NCI-H146 treated with DMSO at 0.1 percent for 48 hours (cell line): ENCODE measurements around the gene CHMP6.

Experiments
- DNase-seq: peaks from one replicate; lab custom pipeline; 2025; ENCODE audit not compliant: unreplicated experiment; lab: John Stamatoyannopoulos, UW

The CHMP6 gene

DNA sequence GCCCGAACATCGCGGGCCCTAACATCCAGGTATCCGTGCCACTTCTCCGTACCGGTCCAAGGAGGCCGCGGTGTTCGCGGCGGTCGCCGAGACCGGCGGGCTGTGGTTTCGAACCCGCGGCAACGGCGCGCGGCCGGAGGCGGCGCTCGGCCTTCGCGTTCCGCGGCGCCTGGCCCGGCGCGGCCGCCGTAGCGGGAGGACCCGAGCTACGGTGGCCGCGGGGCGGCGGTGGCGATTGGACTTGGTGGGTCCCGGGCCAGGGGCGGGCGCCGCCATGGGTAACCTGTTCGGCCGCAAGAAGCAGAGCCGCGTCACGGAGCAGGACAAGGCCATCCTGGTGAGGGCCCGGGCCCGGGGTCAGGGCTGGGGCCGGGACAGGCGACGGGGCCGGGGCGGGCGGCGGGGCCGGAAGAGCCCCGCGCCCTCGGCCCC, at the start of gene CHMP6:
CHMP6 (plus strand) TSS at position 197 of the 432 bp plus-strand sequence; CDS start at position 275, 78 bp downstream.
- no peak for DNase-seq

- no peak for DNase-seq
These were observed 49.0 kb upstream of the CHMP6 start for GRCh38 chr17:80942423-80943345.

- no peak for DNase-seq
These were observed 48.1 kb upstream of the CHMP6 start for GRCh38 chr17:80943346-80944145.

DNA sequence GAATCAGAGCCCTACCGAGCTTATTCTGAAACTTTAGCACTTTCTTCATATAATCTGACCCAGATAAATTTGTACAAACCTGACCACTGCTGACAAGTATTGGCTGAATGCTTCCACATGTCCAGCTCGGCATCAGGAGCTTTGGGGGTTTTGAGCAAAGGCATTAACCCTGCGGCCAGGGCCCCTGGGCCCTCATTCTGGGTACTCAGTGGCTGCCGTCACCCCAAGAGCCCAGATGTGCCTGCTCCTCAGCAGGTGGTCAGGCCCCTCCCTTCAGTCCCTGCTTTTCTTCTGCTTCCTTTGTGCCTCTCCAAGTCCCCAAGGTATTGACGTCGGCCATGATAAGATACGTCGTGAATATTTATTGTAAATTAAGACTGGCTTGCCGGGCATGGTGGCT, 47.3 kb upstream of the CHMP6 start:
- no peak for DNase-seq

- DNase-seq, result no peak
These were observed 45.9 kb upstream of the CHMP6 start for GRCh38 chr17:80945736-80946135.

GRCh38 chr17:80946449-80946848, 45.2 kb upstream of the CHMP6 start:
- DNase-seq, result no peak

- DNase-seq, result no peak
These were observed 44.3 kb upstream of the CHMP6 start for GRCh38 chr17:80947200-80947940.

- DNase-seq, result no peak
These were observed 43.3 kb upstream of the CHMP6 start for GRCh38 chr17:80948019-80948975.

GRCh38 chr17:80948976-80949450, 42.6 kb upstream of the CHMP6 start:
- no peak for DNase-seq

- DNase-seq, result no peak
These were observed 41.9 kb upstream of the CHMP6 start for GRCh38 chr17:80949451-80950421.

- DNase-seq, result no peak
These were observed 41.0 kb upstream of the CHMP6 start for GRCh38 chr17:80950466-80951120.

DNA sequence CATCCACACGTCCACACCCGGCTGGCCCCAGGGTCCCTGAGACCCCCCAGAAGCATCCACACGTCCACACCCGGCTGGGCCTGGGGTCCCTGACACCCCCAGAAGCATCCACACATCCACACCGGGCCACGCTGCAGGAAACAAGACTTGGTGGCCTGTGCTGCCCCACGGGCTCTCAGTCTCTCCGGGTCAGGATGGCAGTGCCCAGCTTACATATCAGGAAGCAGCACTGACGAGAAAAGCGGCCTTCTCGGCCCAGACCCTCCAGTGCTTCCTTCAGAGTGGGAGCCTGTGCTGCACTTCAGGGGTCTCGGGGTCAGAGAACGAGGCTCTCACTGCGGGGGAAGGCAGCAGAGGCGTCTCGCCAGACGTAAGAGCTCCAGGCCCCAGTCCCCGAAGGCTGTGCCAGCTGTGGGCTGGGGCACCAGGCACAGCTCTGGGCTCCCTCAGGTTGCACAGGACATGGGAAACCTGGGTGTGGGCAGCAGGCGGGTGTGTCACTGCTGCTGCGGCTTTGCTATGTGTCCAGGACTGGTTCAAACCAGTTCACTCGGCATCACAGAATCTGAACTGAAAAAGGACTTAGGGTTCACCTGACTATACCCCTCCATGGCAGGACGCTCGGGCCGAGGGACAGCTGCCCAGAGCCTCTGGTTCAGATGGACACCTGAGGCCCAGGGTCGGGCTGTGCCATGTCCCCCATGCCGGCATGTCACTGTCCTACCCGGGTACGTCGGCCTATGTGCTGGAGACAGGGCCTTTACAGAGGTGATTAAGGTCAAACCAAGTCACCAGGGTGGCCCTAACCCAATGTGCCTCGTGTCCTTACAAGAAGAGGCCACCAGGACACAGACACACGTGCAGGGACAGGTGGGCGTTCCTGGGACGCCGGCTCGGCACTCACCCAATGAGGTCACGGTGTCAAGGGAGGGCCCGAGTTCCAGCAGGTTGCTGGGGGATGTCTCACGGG, 40.2 kb upstream of the CHMP6 start:
- no peak for DNase-seq

- no peak for DNase-seq
These were observed 39.4 kb upstream of the CHMP6 start for GRCh38 chr17:80952291-80952690.

DNA sequence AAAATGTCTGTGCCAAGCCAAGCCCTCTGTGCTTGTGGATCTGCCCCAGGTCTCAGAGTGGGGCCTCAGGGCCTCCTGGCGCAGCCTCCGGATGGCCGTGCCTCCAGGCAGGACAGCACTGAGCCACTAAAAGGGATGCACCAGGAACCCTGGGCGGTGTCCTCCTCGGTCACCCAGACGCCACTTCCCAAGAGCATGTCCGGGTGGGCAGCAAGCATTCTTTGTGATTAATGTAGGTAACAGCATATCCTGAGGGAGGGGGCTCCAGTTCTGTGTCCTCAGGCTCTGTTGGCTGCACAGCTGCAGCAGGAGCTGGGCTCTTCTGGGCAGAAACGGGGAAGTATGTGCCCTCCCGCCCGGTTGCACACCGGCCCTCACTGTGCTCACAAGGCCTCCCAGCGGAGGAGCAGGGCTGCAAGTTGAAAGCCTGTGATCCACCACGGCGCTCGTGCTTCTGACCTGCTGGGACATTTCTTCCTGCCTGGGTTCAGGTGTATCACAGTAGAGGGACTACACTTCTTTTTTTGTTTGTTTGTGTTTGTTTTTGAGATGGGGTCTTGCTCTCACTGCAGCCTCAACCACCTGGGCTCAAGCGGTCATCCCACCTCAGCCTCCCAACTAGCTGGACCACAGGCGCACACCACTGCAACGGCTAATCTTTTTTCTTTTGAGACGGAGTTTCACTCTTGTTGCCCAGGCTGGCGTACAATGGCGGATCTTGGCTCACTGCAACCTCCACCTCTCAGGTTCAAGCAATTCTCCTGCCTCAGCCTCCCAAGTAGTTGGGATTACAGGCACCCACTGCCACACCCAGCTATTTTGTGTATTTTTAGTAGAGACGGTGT, 37.9 kb upstream of the CHMP6 start:
- DNase-seq, result no peak

DNA sequence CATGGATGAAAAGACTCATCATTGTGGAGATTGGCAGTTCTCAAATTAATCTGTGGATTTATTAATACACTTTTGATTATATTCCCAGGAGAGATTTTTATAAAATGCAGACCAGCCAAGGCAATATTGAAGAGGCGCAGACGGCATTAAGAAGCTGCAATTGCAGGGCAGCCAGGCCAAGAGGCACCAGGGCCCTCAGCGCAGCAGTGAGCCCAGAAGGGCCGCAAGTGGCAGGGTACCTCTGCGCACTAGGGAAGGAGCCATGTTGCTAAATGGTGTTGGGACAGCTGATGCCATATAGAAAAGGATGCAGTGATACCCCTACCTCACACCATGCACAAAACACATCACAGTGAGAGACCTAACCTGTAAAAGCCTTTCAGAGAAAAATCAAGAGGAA, 36.6 kb upstream of the CHMP6 start:
- DNase-seq, result no peak

DNA sequence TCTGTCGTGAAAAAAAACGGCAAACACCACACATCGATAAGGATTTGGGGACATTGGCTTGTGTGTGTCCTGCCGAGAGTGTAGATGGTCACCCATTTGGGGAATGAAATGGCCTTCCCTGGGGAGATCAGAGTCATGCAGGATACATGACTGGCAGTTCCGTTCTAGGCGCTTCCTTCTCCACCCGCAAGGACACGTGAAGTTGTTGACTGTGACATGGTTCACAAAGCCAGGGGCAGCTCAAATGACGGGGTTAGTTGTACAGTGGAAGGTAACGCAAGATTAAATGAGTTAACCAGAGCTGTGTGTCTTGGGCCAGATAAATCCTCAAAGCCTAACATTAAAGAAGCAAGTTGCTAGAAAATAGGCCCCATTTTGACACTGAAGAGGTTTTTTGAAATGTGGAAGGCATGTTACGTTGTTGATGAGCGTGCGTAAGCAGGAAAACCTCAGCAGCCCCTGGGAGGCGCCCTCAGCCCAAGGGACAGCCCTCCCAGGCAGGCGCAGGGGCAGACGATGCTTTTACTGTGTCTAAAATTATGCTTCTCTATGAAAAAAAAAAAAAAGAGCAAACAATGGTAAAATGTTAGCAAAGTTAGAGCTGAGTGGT, 35.9 kb upstream of the CHMP6 start:
- no peak for DNase-seq
